Measurements from ENCODE around the gene FAM47B. TPM values are rescaled to one million over a fixed set of nuclear protein-coding genes. Genes with fewer than 3 reads are reported as not detected.
A peak's percentile ranks its signal among the peaks of the same experiment; 100 is the strongest.

FAM47B gene
- total RNA-seq, 1 donor from 2014 or later = not detected

- Histone ChIP-seq H3K27me3 (ENCODE audit: control insufficient read depth, insufficient read depth, low read length) (no peaks in the 10 kb centered on the region), H3K4me3 (ENCODE audit: low read depth, low read length) (no peak overlapping the region), H3K36me3 (ENCODE audit: control insufficient read depth, insufficient read depth, low read length) (no peaks in the 10 kb centered on the region)
- no peak for TF ChIP-seq CTCF (IDR thresholded peaks at IDR 0.05; ENCODE audit: insufficient read depth, low read length, poor library complexity, severe bottlenecking)
- no peak for DNase-seq (ENCODE audit: low read depth)
Measured at GRCh38 chrX:34915463-34916225, 27.0 kb upstream of the FAM47B start.

GRCh38 chrX:34917146-34917545 lies 25.4 kb upstream of the FAM47B start:
- Histone ChIP-seq H3K36me3 (ENCODE audit: control insufficient read depth, insufficient read depth, low read length) (no peaks in the 10 kb centered on the region), H3K4me3 (ENCODE audit: low read depth, low read length) (no peak overlapping the region), H3K27me3 (ENCODE audit: control insufficient read depth, insufficient read depth, low read length) (no peaks in the 10 kb centered on the region)
- no peak for DNase-seq (ENCODE audit: low read depth)
- TF ChIP-seq CTCF (IDR thresholded peaks at IDR 0.05; ENCODE audit: insufficient read depth, low read length, poor library complexity, severe bottlenecking) = no peak

- TF ChIP-seq CTCF (IDR thresholded peaks at IDR 0.05; ENCODE audit: insufficient read depth, low read length, poor library complexity, severe bottlenecking) = no peak
- Histone ChIP-seq H3K4me3 (ENCODE audit: low read depth, low read length) (no peak overlapping the region), H3K27me3 (ENCODE audit: control insufficient read depth, insufficient read depth, low read length) (no peaks in the 10 kb centered on the region), H3K36me3 (ENCODE audit: control insufficient read depth, insufficient read depth, low read length) (no peaks in the 10 kb centered on the region)
- peak; percentile 14 for DNase-seq (ENCODE audit: low read depth)
Measured at GRCh38 chrX:34918091-34918736, 24.4 kb upstream of the FAM47B start.

- Histone ChIP-seq H3K4me3 (ENCODE audit: low read depth, low read length) (no peak overlapping the region), H3K27me3 (ENCODE audit: control insufficient read depth, insufficient read depth, low read length) (no peaks in the 10 kb centered on the region), H3K36me3 (ENCODE audit: control insufficient read depth, insufficient read depth, low read length) (no peaks in the 10 kb centered on the region)
- peak; percentile 9 for DNase-seq (ENCODE audit: low read depth)
- peak; percentile 65 for TF ChIP-seq CTCF (IDR thresholded peaks at IDR 0.05; ENCODE audit: insufficient read depth, low read length, poor library complexity, severe bottlenecking)
Measured at GRCh38 chrX:34918856-34919255, 23.7 kb upstream of the FAM47B start.

- DNase-seq (ENCODE audit: low read depth) = no peak
- Histone ChIP-seq H3K36me3 (ENCODE audit: control insufficient read depth, insufficient read depth, low read length) (no peaks in the 10 kb centered on the region), H3K27me3 (ENCODE audit: control insufficient read depth, insufficient read depth, low read length) (peaks cover 2% of the 10 kb centered on the region), H3K4me3 (ENCODE audit: low read depth, low read length) (no peak overlapping the region)
- TF ChIP-seq CTCF (IDR thresholded peaks at IDR 0.05; ENCODE audit: insufficient read depth, low read length, poor library complexity, severe bottlenecking) = no peak
Measured at GRCh38 chrX:34927866-34928265, 14.7 kb upstream of the FAM47B start.

Measured in kidney epithelial cell (primary cell).